Fibroblast of lung (primary cell): Measurements from ENCODE around the gene SPINT2. TPM values are rescaled to one million over a fixed set of nuclear protein-coding genes. Genes with fewer than 3 reads are reported as not detected.

ENCODE experiments used
- DNase-seq, 2 donors: peaks; one replicate each; pipeline versions ENCODE4 v3.0.0 to v3.0.0-alpha.2; 2010; ENCODE audit warnings: low read depth in 2 of 2
- H2AFZ ChIP-seq: 2 replicates; pipeline ENCODE4 v1.5.1; 2012; ENCODE audit warnings: low read length, control low read depth, inconsistent platforms
- H3K27ac ChIP-seq: 2 replicates; pipeline ENCODE4 v1.5.1; 2011; ENCODE audit warnings: low read length, control low read depth; ENCODE audit not compliant: insufficient read depth
- H3K27me3 ChIP-seq: 2 replicates; pipeline ENCODE4 v1.5.1; 2011; ENCODE audit warnings: mild to moderate bottlenecking, low read length; ENCODE audit not compliant: control insufficient read depth, insufficient read depth
- H3K36me3 ChIP-seq: 2 replicates; pipeline ENCODE4 v1.5.1; 2011; ENCODE audit warnings: low read length; ENCODE audit not compliant: control insufficient read depth, insufficient read depth
- H3K4me1 ChIP-seq: 2 replicates; pipeline ENCODE4 v1.5.1; 2011; ENCODE audit warnings: low read length; ENCODE audit not compliant: control insufficient read depth, insufficient read depth; ENCODE audit errors: extremely low read depth
- H3K4me2 ChIP-seq: 2 replicates; pipeline ENCODE4 v1.5.1; 2011; ENCODE audit warnings: low read length, control low read depth; ENCODE audit not compliant: insufficient read depth; ENCODE audit errors: extremely low read depth
- H3K4me3 ChIP-seq, 4 experiments: fragments of 200-600 bp in 1 of 4; sonication (generic) in 1 of 4; replicated peaks in 1 of 4; 2 replicates each; pipeline ENCODE4 v1.5.1; 2011 to 2016; ENCODE audit warnings: low read length in 4 of 4, low read depth in 3 of 4, mild to moderate bottlenecking in 3 of 4, control low read depth in 2 of 4, inconsistent platforms in 1 of 4, mixed read lengths in 1 of 4; ENCODE audit not compliant: insufficient read depth in 1 of 4; ENCODE audit errors: control extremely low read depth in 1 of 4
- H3K79me2 ChIP-seq: 2 replicates; pipeline ENCODE4 v1.5.1; 2012; ENCODE audit warnings: mild to moderate bottlenecking, low read length, inconsistent platforms; ENCODE audit not compliant: control insufficient read depth, insufficient read depth
- H3K9ac ChIP-seq: 2 replicates; pipeline ENCODE4 v1.5.1; 2011; ENCODE audit warnings: mild to moderate bottlenecking, low read length, control low read depth; ENCODE audit not compliant: insufficient read depth
- H3K9me3 ChIP-seq: 2 replicates; pipeline ENCODE4 v1.5.1; 2012; ENCODE audit warnings: low read depth, low read length; ENCODE audit not compliant: control insufficient read depth, insufficient read depth
- H4K20me1 ChIP-seq: 2 replicates; pipeline ENCODE4 v1.5.1; 2011; ENCODE audit warnings: low read length; ENCODE audit not compliant: control insufficient read depth, insufficient read depth; ENCODE audit errors: extremely low read depth
- CTCF ChIP-seq, 2 donors: IDR thresholded peaks in 1 of 2; conservative IDR thresholded peaks in 1 of 2; 1 replicate in 1 of 2; 2 replicates in 1 of 2; pipeline ENCODE4 v1.5.1; 2011 to 2012; ENCODE audit warnings: low read length in 2 of 2, control low read depth in 1 of 2, inconsistent platforms in 1 of 2, low read depth in 1 of 2, mild to moderate bottlenecking in 1 of 2
- EZH2 ChIP-seq: IDR thresholded peaks from 2 replicates; pipeline ENCODE4 v1.5.1; 2012; ENCODE audit warnings: low read length, control low read depth, mild to moderate bottlenecking; ENCODE audit errors: missing control alignments
- polyA plus RNA-seq, 2 donors: library from polyadenylated mRNA; depleted of rRNA in 1 of 2; stranded (reverse) in 1 of 2; unstranded in 1 of 2; fragments of >200 nt; gene quantifications; 2 replicates each; pipeline ENCODE4 v1.2.1, GENCODE V29; 2011 to 2012; ENCODE audit warnings: missing spikeins in 1 of 2
- total RNA-seq: library from RNA; depleted of rRNA; stranded (reverse); fragments of >200 nt; gene quantifications from 2 replicates; pipeline ENCODE4 v1.2.1, GENCODE V29; 2014

SPINT2 gene
- total and polyA plus RNA-seq, 2 donors (not counting 1 experiment from before 2014, with no cell fraction given) = 4.5 to 4.6 TPM

GRCh38 chr19:38268539-38268938 is 4.2 kb downstream of the SPINT2 start:
- no peak for TF ChIP-seq EZH2
- TF ChIP-seq CTCF (conservative IDR thresholded peaks at IDR 0.05 in 1 of 2, IDR thresholded peaks at IDR 0.05 in 1 of 2; ENCODE audit: low read depth in 1 of 2, low read length in 2 of 2) = no peak

GRCh38 chr19:38270587-38271167 is 6.3 kb downstream of the SPINT2 start:
- Histone ChIP-seq H3K36me3 (no peaks in the 10 kb centered on the region), H3K79me2 (no peaks in the 10 kb centered on the region), H3K27me3 (no peaks in the 10 kb centered on the region), H4K20me1 (no peaks in the 10 kb centered on the region), H2AFZ (peak overlapping the region; percentile 43), H3K4me3 (no peak overlapping the region), H3K4me2 (no peak overlapping the region), H3K27ac (no peak overlapping the region), H3K4me1 (peaks cover 17% of the 10 kb centered on the region), H3K9ac (no peak overlapping the region), H3K9me3 (no peaks in the 10 kb centered on the region)
- peak in 1 of 2 donors; percentile 54 for DNase-seq
- no peak for TF ChIP-seq CTCF (conservative IDR thresholded peaks at IDR 0.05 in 1 of 2, IDR thresholded peaks at IDR 0.05 in 1 of 2; ENCODE audit: low read depth in 1 of 2, low read length in 2 of 2)
- TF ChIP-seq EZH2 = no peak

More at GRCh38 chr19:38268539-38268938, 4.2 kb downstream of the SPINT2 start:
- Histone ChIP-seq H3K4me2 (no peak overlapping the region), H2AFZ (no peak overlapping the region), H3K4me1 (peaks cover 17% of the 10 kb centered on the region), H3K9ac (no peak overlapping the region), H3K27me3 (no peaks in the 10 kb centered on the region), H3K36me3 (no peaks in the 10 kb centered on the region), H3K79me2 (no peaks in the 10 kb centered on the region), H3K4me3 (no peak overlapping the region), H3K9me3 (no peaks in the 10 kb centered on the region), H4K20me1 (no peaks in the 10 kb centered on the region), H3K27ac (no peak overlapping the region)
- no peak for DNase-seq

GRCh38 chr19:38273499-38273898 is 9.1 kb downstream of the SPINT2 start:
- Histone ChIP-seq H3K4me1 (peaks cover 21% of the 10 kb centered on the region), H3K27ac (no peak overlapping the region), H2AFZ (no peak overlapping the region), H3K27me3 (no peaks in the 10 kb centered on the region), H3K9ac (no peak overlapping the region), H3K4me2 (no peak overlapping the region), H3K79me2 (no peaks in the 10 kb centered on the region), H3K9me3 (no peaks in the 10 kb centered on the region), H4K20me1 (no peaks in the 10 kb centered on the region), H3K4me3 (no peak overlapping the region), H3K36me3 (no peaks in the 10 kb centered on the region)
- DNase-seq = no peak
- TF ChIP-seq CTCF (conservative IDR thresholded peaks at IDR 0.05 in 1 of 2, IDR thresholded peaks at IDR 0.05 in 1 of 2; ENCODE audit: low read depth in 1 of 2, low read length in 2 of 2) = no peak
